Heart left ventricle (tissue), 13 donors: ENCODE results near the gene PACSIN1.

Experiments
- POLR2A ChIP-seq, 2 donors: fragments of 450-650 bp; IDR thresholded peaks; one replicate each; pipeline ENCODE4 v1.6.1; 2017; ENCODE audit warnings: antibody characterized with exemption in 2 of 2, mild to moderate bottlenecking in 2 of 2, moderate library complexity in 2 of 2
- TF ChIP-seq, protein P1 (sequence below), 12 donors: fragments of 200-600 bp; sonication (generic) in 4 of 12; IDR thresholded peaks; one replicate each; pipeline versions ENCODE4 v1.5.0 to v1.8.0; 2018 to 2022; ENCODE audit warnings: antibody characterized with exemption in 12 of 12, mild to moderate bottlenecking in 5 of 12
- donor health status: ischemic (EF 13 %, LVEDD 7.1; RV severe dilation, severe dysfunction).
- donor health status: DM: no; HTN: yes; CAD: no.
- donor health status: DM: no; HTN: no; CAD: no.
- donor health status: ischemic (EF 25% LVEDD 6.9; RV normal size, moderate dysfunction).
- donor health status: ischemic (EF 25% LVEDD 5.7; RV mildly dilated, moderate dysfunction).
- donor health status: ischemic (EF 35%, LVEDD 5.7; RV mildly dilated, moderate dysfunction).
- donor health status: nonischemic (EF 11% LVEDD 7.7; RV severe dilation, severe dysfunction).
- donor health status: DM: yes; HTN: yes; CAD: no.
- donor health status: PGD.
- donor health status: ischemic (EF 29% LVEDD 5.4; RV normal size, mild dysfunction).
- donor health status: nonischemic (EF 23%, LVEDD 6.1; RV moderate dilation, normal function).

DNA sequence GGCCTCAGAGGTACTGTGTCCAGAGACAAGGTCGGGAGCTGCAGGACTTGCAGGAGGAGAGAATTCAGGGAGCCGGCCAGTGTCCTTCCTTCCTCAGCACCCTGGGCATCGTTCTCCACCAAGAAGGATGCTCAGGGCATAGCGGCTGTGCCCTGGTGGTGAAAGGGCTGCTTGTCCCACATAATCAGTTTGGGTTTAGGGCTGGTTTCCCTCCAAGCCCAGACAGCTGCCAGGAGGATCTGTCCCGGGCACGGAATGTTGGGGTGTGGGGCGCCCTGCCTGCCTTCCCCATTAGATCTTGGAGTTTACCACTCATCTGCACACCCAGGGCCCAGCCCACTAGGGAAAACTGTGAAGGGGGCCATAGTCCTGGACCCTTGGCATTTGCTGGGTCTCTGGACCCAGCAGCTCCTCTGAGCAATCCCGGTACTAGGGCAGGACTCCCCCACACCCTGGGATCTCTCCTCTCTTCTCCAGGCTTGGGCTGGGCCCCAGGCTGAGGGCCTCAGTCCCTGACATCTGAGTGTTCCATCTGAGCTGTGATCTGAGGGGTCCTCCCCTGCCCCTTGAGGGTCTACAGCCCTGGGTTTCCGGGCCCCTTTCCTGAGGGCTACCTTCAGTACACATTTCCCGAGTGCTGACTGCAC, 108.9 kb downstream of the PACSIN1 start:
- TF ChIP-seq, protein P1, sequence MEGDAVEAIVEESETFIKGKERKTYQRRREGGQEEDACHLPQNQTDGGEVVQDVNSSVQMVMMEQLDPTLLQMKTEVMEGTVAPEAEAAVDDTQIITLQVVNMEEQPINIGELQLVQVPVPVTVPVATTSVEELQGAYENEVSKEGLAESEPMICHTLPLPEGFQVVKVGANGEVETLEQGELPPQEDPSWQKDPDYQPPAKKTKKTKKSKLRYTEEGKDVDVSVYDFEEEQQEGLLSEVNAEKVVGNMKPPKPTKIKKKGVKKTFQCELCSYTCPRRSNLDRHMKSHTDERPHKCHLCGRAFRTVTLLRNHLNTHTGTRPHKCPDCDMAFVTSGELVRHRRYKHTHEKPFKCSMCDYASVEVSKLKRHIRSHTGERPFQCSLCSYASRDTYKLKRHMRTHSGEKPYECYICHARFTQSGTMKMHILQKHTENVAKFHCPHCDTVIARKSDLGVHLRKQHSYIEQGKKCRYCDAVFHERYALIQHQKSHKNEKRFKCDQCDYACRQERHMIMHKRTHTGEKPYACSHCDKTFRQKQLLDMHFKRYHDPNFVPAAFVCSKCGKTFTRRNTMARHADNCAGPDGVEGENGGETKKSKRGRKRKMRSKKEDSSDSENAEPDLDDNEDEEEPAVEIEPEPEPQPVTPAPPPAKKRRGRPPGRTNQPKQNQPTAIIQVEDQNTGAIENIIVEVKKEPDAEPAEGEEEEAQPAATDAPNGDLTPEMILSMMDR (IDR thresholded peaks at IDR 0.05) = no peak
- TF ChIP-seq POLR2A (IDR thresholded peaks at IDR 0.05) = no peak
